Activated CD8-positive, alpha-beta T cell treated with anti-CD3 and anti-CD28 coated beads for 36 hours (primary cell): Measurements from ENCODE around the gene LPAR2. TPM values are rescaled to one million over a fixed set of nuclear protein-coding genes. Genes with fewer than 3 reads are reported as not detected.
"Not testable (repeated sequence)": the region's sequence is repeated elsewhere in the genome, so short reads cannot be mapped to it uniquely, and the experiment has no call there.

Experiments
- ATAC-seq: fragments of 200-7000 bp; cut with Tn5 transposase; one replicate; pipeline ENCODE4 v1.10.0; 2021; ENCODE audit warnings: mild to moderate bottlenecking, moderate library complexity
- CTCF ChIA-PET: fragments of 350-600 bp; sonication (Branson Sonifier 250); formaldehyde crosslinking; loops from one replicate; lab custom pipeline; 2021; ENCODE audit warnings: antibody characterized with exemption; lab: Charles Lee
- POLR2A ChIA-PET: fragments of 350-600 bp; sonication (Branson Sonifier 250); formaldehyde crosslinking; loops from one replicate; lab custom pipeline; 2021; ENCODE audit warnings: antibody characterized with exemption; lab: Charles Lee
- DNase-seq: peaks from one replicate; pipeline ENCODE4 v3.0.0-alpha.2; 2020
- H3K27ac Mint-ChIP-seq: one replicate; pipeline ENCODE4 v1.8.0; 2021; ENCODE audit warnings: mild to moderate bottlenecking, mixed read lengths
- H3K27me3 Mint-ChIP-seq: one replicate; pipeline ENCODE4 v1.8.0; 2021; ENCODE audit warnings: mixed read lengths
- H3K36me3 Mint-ChIP-seq: one replicate; pipeline ENCODE4 v1.8.0; 2021; ENCODE audit warnings: low read depth, mixed read lengths
- H3K4me1 Mint-ChIP-seq: one replicate; pipeline ENCODE4 v1.8.0; 2021; ENCODE audit warnings: low read depth, mixed read lengths
- H3K4me3 Mint-ChIP-seq: one replicate; pipeline ENCODE4 v1.8.0; 2021; ENCODE audit warnings: mild to moderate bottlenecking, moderate library complexity, mixed read lengths
- H3K9me3 Mint-ChIP-seq: one replicate; pipeline ENCODE4 v1.8.0; 2021; ENCODE audit warnings: mixed read lengths
- CTCF ChIP-seq: fragments of 200-600 bp; IDR thresholded peaks from one replicate; pipeline ENCODE4 v1.8.0; 2022; ENCODE audit warnings: antibody characterized with exemption, mild to moderate bottlenecking
- intact Hi-C: fragments of 100-400 bp; cut with micrococcal nuclease; formaldehyde crosslinking; loops from one replicate; pipeline ENCODE4 v1.10.0; 2022
- total RNA-seq, 2 experiments: library from RNA; stranded (reverse); gene quantifications; one replicate each; pipeline ENCODE4 v1.2.3, GENCODE V29; 2021

Gene LPAR2
- total RNA-seq, 2 experiments from 2014 or later, result 26.6 to 28.2 TPM

- intact Hi-C loops, result no loop called here
- no peak for ATAC-seq
- ChIA-PET CTCF (interaction anchor here (0.6 to 1.7 kb wide), 4 partner anchors 8 to 56 kb away, joined by 3 to 5 read pairs (median 4); partner anchors contain the start of gene GMIP), POLR2A (interaction anchor here (1.0 to 1.2 kb wide), 2 partner anchors 8 to 14 kb away, joined by 4 to 5 read pairs; no protein-coding TSS in a partner anchor)
- Mint-ChIP-seq H3K4me1 (peaks cover 45% of the 10 kb centered on the region), H3K4me3 (no peak overlapping the region), H3K27me3 (no peaks in the 10 kb centered on the region), H3K36me3 (peaks cover 13% of the 10 kb centered on the region), H3K27ac (no peak overlapping the region), H3K9me3 (no peaks in the 10 kb centered on the region)
- no peak for DNase-seq
- no peak for TF ChIP-seq CTCF
Measured at GRCh38 chr19:19610376-19611202, 17.4 kb downstream of the LPAR2 start.

- POLR2A ChIA-PET, result interaction anchor here (1.0 to 2.2 kb wide), 4 partner anchors 12 to 75 kb away, joined by 3 to 5 read pairs (median 4); partner anchors contain the start of gene PBX4
- peaks cover 45% of the 10 kb centered on the region for H3K4me1 Mint-ChIP-seq
- H3K4me3 Mint-ChIP-seq, result not testable (repeated sequence)
Measured at GRCh38 chr19:19606686-19607085, 21.3 kb downstream of the LPAR2 start.

GRCh38 chr19:19606021-19606420 lies 22.0 kb downstream of the LPAR2 start:
- peak; percentile 66 for DNase-seq
- Mint-ChIP-seq H3K27ac (peak overlapping the region; percentile 83), H3K9me3 (no peaks in the 10 kb centered on the region), H3K4me3 (no peak overlapping the region), H3K36me3 (peaks cover 19% of the 10 kb centered on the region), H3K4me1 (peaks cover 52% of the 10 kb centered on the region), H3K27me3 (no peaks in the 10 kb centered on the region)
- TF ChIP-seq CTCF, result no peak
- intact Hi-C loops, result no loop called here
- CTCF ChIA-PET, result interaction anchor here (1.1 to 3.4 kb wide), 3 partner anchors 15 to 51 kb away, joined by 3 to 16 read pairs (median 5); partner anchors contain the start of gene GMIP
- ATAC-seq, result peak; percentile 75
- POLR2A ChIA-PET, result interaction anchor here (1.0 to 2.2 kb wide), 4 partner anchors 12 to 74 kb away, joined by 3 to 5 read pairs (median 4); partner anchors contain the start of gene PBX4

More at GRCh38 chr19:19606686-19607085, 21.3 kb downstream of the LPAR2 start:
- H3K9me3 Mint-ChIP-seq, H3K27me3 Mint-ChIP-seq, ATAC-seq, DNase-seq, intact Hi-C loops: not testable (repeated sequence)
- H3K27ac Mint-ChIP-seq, result peak overlapping the region; percentile 83
- CTCF ChIA-PET, result interaction anchor here (1.1 to 3.4 kb wide), 3 partner anchors 37 to 74 kb away, joined by 3 to 16 read pairs (median 4); partner anchors contain the start of gene GMIP
- H3K36me3 Mint-ChIP-seq, result peaks cover 13% of the 10 kb centered on the region

GRCh38 chr19:19602713-19603324 lies 25.2 kb downstream of the LPAR2 start:
- CTCF ChIA-PET, result no interaction called here
- no peaks in the 10 kb centered on the region for H3K9me3 Mint-ChIP-seq
- peaks cover 58% of the 10 kb centered on the region for H3K4me1 Mint-ChIP-seq
- TF ChIP-seq CTCF, result no peak
- intact Hi-C loops, result no loop called here
- H3K27me3 Mint-ChIP-seq, result no peaks in the 10 kb centered on the region
- peaks cover 19% of the 10 kb centered on the region for H3K36me3 Mint-ChIP-seq
- no peak overlapping the region for H3K4me3 Mint-ChIP-seq
- POLR2A ChIA-PET, result interaction anchor here (0.9 to 2.2 kb wide), 5 partner anchors 8 to 66 kb away, joined by 3 to 7 read pairs (median 4); no protein-coding TSS in a partner anchor
- H3K27ac Mint-ChIP-seq, result peak overlapping the region; percentile 79
- ATAC-seq (no peak), DNase-seq (no peak)

- ChIA-PET CTCF (interaction anchor here (0.6 to 1.4 kb wide), 2 partner anchors 8 to 48 kb away, joined by 3 read pairs; no protein-coding TSS in a partner anchor), POLR2A (interaction anchor here (0.6 to 2.2 kb wide), 10 partner anchors 8 to 67 kb away, joined by 3 to 7 read pairs (median 3); partner anchors contain the start of gene LPAR2)
- H3K9me3 Mint-ChIP-seq, result no peaks in the 10 kb centered on the region
- peak overlapping the region; percentile 1 for H3K4me3 Mint-ChIP-seq
- ATAC-seq (no peak), DNase-seq (peak; percentile 30)
- intact Hi-C loops, result no loop called here
- no peak for TF ChIP-seq CTCF
- H3K27ac Mint-ChIP-seq, result peak overlapping the region; percentile 79
- H3K27me3 Mint-ChIP-seq, result no peaks in the 10 kb centered on the region
- peaks cover 64% of the 10 kb centered on the region for H3K4me1 Mint-ChIP-seq
- H3K36me3 Mint-ChIP-seq, result peaks cover 25% of the 10 kb centered on the region
Measured at GRCh38 chr19:19602136-19602712, 25.8 kb downstream of the LPAR2 start.
